Myocyte (in vitro differentiated cells): Measurements from ENCODE around the gene ERN2. TPM values are rescaled to one million over a fixed set of nuclear protein-coding genes. Genes with fewer than 3 reads are reported as not detected.
"Not testable (repeated sequence)": the region's sequence is repeated elsewhere in the genome, so short reads cannot be mapped to it uniquely, and the experiment has no call there.

Source experiments
- DNase-seq: peaks from one replicate; pipeline ENCODE4 v3.0.0-alpha.2; 2012; ENCODE audit warnings: low read depth
- polyA plus RNA-seq: library from polyadenylated mRNA; unstranded; fragments of >200 nt; gene quantifications from one replicate; pipeline ENCODE4 v1.2.1, GENCODE V29; 2012; ENCODE audit warnings: missing spikeins
- total RNA-seq: library from RNA; depleted of rRNA; stranded (reverse); fragments of >200 nt; gene quantifications from 2 replicates; pipeline ENCODE4 v1.2.3, GENCODE V29; 2014

ERN2 gene
- not detected in 2 replicates for total RNA-seq
- polyA plus RNA-seq, result not detected

DNA sequence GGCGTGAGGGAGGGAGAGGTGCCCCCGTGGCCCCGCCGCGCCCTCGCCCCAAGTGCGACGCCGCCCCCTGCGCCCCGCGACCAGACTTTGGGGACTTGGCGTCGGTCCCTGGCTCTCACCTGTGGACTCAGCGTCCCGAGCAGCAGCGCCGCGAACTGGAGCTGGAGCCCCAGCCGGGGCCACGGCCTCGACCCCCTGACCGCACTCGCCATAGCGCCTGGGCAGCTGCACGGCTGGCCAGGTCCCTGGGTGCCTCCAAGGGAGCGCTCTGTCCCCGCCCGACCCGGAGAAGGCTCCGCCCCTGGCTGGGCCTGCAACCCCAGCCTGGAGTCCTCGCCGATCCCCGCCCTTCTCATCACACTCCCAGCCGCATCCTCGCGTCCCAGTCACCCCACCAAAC lies at the start of gene ERN2:
TSS of gene ERN2 (minus strand) at position 247 of the 400 bp plus-strand sequence. CDS start at position 212, 35 bp downstream.
- no peak for DNase-seq

DNA sequence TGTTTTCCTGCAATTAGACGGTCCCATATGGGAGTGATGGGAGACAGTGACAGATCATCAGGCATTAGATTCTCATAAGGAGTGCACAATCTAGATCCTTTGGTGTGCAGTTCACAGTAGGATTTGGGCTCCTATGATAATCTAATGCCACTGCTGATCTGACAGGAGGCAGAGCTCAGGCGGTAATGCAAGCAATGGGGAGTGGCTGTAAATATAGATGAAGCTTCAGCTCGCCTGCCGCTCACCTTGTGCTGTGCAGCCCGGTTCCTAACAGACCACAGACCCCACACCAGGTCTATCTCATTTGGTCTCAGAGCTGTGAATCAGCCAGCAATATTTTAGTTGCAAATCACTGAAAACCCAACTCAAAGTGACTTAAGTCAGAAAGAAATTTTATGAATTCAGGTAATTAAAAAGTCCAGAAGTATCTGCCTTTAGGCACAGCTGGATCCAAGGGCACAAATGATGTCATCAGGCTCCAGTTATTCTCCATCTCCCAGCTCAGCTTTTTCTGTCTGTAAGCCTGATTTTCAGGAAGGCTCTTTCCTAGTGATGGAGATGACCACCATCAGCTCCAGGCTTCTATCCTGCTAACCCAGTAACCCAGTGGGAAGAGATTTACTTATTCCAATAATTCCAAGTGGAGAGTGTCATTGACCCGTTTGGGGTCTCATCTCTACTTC lies 45.1 kb upstream of the ERN2 start:
- no peak for DNase-seq

DNA sequence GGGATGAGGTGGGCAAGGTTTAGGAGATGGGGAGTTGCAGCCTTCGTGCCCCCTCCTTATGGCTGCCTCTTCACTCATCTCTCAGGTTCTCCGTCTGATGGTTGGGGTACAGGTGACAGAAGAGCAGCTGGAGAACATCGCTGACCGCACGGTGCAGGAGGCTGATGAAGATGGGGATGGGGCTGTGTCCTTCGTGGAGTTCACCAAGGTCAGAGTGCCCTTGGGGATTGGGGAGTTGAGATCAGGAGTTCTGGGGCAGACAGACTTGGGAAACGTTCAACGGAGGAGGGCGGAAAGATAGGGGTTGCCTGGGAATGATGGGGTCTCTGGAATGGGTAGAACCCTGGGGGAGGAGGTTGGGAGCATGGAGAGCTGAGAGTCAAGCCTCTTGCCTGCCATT lies 44.1 kb upstream of the ERN2 start:
- DNase-seq, result no peak

- DNase-seq, result no peak
Measured at GRCh38 chr16:23755484-23755809, 42.4 kb upstream of the ERN2 start.

- DNase-seq, result no peak
Measured at GRCh38 chr16:23754594-23755483, 41.8 kb upstream of the ERN2 start, which contains the start of gene CHP2. Gene CHP2, plus strand, starts transcription at chr16:23755026. Its CDS starts 24 bp downstream, at chr16:23755050.

DNA sequence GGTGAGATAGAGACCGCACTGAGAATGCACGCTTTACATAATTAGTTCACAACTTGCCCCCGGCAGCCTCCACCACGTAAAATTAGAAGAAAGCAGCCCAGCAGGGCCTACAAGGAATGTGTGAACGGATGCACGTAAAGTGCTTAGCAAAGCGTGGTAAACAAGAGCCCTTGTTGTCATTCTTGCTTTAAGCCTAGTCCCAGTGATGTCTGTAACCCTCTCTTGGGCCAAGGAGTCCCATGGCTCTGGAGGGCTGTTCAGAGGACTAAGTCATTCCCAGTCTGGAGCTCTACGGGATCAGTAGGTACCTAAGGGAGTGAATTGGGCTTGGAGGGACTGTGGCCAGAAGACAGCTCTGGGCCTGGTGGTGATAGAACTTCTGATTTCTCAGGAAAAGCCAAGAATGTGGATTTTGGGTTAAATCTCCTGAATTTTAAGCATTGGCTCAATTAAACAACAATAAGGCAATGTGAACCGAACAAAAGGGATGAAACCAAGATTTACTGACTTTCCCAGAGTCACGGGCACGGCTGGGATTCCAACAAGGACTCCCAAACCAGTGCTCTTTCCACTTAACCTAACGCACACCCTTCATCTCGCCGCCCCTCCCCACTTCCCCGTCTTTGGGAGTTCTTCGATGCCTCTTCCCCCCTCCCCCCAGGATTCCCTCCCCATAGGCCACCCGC lies 41.0 kb upstream of the ERN2 start:
- DNase-seq, result no peak

- DNase-seq, result not testable (repeated sequence)
Measured at GRCh38 chr16:23751053-23751452, 38.0 kb upstream of the ERN2 start.

DNA sequence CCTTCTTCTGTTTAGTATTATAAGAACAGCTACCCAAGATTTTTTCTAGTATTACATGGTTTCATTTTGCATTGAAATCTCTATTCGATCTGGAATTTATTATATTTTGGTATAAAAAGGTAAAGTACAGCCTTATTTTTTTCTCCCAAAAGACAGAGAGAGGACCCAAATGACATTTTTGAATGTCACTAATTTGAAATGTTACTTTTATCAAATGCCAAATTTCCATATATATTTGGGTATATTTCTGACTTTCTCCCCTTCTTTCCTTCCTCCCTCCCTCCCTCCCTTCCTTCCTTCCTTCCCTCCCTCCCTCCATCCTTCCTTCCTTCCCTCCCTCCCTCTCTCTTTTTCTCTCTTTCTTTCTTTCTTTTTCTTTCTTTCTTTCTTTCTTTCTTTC lies 35.6 kb upstream of the ERN2 start:
- no peak for DNase-seq

- no peak for DNase-seq
Measured at GRCh38 chr16:23745263-23745662, 32.2 kb upstream of the ERN2 start.

DNA sequence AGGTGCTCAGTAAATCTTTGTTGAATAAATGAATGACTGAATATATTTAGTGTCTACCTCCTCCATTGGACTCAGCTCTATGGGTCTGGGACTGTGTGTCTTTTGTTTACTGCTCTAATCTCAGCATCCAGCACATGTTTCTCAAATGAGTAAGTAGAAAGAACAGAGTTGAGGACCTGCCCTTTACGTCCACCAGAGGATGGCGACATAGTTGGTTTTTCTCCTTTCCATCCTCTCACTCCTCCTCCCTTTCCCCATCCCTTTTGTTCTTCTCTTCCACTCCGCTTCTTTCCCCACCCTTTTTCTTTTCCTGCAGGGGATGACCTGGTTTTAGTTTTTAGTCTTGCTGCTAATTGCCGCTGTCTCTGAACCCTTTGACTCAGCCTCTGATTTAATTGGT lies 29.7 kb upstream of the ERN2 start:
- no peak for DNase-seq

- DNase-seq, result no peak
Measured at GRCh38 chr16:23741675-23742303, 28.8 kb upstream of the ERN2 start.

DNA sequence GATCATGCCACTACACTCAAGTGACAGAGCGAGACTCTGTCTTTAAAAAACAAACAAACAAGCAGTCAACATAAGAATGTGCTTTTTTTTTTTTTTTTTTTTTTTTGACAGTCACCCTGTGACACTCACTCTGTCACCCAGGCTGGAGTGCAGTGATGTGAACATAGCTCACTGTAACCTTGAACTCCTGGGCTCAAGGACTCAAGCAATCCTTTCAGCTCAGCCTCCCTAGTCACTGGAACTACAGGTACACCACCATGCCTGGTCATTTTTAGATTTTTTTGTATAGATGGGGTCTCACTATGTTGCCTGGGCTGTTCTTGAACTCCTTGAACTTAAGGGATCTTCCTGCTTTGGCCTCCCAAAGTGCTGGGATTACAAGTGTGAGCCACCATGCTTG lies 26.5 kb upstream of the ERN2 start:
- no peak for DNase-seq

GRCh38 chr16:23737423-23738028 lies 24.5 kb upstream of the ERN2 start:
- not testable (repeated sequence) for DNase-seq

DNA sequence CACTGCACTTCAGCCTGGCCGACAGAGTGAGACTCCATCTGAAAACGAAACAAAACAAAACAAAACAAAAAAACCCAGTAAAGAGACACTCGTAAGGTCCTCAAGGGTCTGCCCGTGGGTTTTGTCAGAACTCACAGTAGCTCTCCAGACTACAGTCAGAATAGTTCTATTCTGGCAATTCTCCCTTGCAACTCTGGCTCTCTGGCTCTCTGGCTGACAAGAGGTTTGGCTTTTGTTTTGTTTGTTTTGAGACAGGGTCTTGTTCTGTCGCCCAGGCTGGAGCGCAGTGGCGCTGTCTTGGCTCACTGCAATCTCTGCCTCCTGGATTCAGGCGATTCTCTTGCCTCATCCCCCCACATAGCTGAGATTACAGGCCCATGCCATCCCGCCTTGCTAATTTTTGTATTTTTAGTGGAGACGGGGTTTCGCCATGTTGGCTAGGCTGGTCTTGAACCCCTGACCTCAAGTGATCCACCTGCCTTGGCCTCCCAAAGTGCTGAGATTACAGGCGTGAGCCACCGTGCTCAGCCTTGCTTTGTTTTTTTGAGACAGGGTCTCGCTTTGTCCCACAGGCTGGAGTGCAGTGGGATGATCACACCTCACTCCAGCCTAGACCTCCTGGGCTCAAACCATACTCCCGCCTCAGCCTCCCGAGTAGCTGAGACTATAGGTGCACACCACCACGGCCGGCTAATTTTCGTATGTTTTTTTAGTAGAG lies 21.3 kb upstream of the ERN2 start:
- DNase-seq, result no peak

DNA sequence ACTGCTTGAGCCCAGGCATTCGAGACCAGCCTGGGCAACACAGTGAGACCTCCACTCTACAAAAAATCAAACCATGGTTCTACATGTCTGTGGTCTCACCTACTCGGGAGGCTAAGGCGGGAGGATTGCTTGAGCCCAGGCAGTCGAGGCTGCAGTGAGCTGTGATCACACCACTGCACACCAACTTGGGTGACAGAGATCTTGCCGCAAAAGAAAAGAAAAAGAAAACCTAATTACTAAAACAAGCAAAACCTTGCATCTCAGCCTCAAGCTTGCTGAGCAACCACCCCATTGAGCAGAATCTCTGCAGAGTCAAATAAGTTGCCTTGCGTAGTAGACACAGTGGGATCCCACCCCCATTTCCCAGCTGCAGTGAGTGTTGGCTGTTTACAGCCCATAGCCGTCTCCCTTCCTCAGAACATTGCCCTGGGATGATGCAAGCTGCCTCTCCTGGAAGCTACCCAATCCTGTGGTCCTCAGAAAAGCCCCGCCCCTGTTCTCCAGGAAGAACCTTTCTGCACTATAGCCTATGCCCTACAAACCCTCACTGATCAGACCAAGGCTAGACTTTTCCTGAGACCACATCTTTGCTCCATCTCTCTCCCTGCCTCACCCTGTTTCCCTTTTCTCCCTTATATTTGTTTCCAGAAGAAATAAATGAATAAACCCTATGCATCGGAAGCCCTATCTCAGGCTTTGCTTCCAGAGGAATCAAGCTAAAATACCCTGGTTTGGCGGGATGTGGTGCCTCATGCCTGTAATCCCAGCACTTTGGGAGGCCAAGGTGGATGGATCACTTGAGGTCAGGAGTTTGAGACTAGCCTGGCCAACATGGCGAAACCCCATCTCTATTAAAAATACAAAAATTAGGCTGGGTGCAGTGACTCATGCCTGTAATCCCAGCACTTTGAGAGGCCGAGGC lies 16.7 kb upstream of the ERN2 start:
- DNase-seq, result peak; percentile 13

DNA sequence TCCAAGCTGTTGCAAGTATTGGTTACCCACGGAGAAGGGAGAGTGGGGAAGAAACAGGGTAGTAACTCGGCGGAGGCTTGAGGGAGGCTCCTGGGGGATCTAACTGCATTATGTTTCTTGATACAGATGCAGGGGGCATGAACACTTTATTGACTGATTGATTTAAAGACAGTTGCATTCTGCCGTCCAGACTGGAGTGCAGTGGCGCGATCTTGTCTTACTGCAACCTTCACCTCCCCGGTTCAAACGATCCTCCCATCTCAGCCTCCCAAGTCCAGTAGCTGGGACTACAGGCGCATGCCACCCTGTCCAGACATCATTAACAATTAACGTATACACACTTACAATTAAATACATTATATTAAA lies 15.1 kb upstream of the ERN2 start:
- no peak for DNase-seq

DNA sequence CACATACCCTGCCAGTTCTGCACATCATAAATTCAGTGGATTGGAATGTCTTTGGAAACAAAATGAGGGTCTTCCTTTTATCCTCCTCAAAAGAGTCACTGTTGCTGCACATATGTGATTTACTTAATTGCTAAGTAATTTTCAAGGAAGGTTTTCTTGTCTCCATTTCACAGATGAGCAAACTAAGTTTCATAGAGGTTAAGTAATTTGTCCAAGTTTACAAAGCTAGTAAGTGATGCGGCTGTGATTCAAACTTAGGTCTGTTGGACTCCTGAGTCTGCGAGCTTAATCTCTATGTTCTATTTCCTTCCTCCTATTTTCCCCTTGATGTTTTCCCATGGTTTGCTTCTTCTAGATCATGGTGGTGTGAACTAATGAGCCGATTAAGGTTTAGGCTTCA lies 13.7 kb upstream of the ERN2 start:
- no peak for DNase-seq

DNA sequence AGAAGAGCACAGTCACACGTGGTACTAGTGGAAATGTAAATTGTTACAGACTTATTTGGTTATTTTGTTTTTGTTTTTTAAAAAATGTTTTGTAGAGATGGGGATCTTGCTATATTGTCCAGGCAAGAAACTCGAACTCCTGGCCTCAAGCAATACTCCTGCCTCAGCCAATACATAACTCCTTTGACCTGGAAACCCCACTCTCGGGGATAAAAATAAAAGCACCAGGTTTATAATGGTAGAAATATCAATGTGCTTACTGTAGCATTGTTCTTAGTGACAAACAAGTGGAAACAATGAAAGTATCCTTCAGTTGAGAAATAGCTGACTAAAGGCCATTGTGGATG lies 11.7 kb upstream of the ERN2 start:
- DNase-seq, result no peak

DNA sequence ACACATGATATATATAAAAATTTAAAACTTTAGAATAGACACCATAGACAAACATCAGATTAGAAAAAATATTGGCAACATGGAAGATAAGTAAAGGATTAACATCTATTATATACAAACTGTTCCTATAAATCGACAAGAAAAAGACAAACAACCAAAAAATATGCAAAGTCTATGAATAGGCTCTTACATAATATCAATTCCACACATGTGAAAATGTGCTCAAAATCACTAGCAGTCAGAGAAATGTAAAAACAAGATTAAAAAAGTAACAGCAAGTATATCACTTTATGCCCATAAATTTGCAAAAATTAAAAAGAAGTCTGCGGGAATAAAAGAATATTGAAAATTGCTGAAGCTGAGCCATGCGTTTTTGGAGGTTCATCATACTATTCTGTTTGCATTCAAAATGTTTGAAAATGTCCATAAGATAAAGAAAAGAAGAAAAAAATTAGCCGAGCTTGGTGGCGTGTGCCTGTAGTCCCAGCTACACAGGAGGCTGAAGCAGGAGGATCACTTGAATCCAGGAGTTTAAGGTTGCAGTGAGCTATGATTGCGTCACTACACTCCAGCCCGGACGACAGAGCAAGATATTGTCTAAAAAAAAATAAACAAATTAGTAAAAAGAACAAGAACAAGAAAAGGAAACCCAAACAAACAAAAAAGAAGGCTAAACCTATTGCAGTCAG lies 11.2 kb upstream of the ERN2 start:
- DNase-seq, result no peak
